T-cell (primary cell): ENCODE results near the gene LDLRAD4. TPM values are rescaled to one million over a fixed set of nuclear protein-coding genes. Genes with fewer than 3 reads are reported as not detected.

ENCODE experiments used
- ATAC-seq, 4 experiments: fragments of 200-7000 bp in 3 of 4; fragments of 150-1000 bp in 1 of 4; cut with Tn5 transposase; replicated peaks in 1 of 4; 1 replicate in 3 of 4; 2 replicates in 1 of 4; pipeline ENCODE4 v1.10.0; 2021; ENCODE audit warnings: moderate library complexity in 3 of 4, mild to moderate bottlenecking in 2 of 4, moderate number of reproducible peaks in 1 of 4
- CTCF ChIA-PET, 2 donors: fragments of 300-600 bp; sonication (Branson Sonifier 250); formaldehyde crosslinking; loops; one replicate each; lab custom pipeline; 2022; ENCODE audit warnings: antibody characterized with exemption in 2 of 2; lab: Charles Lee
- POLR2A ChIA-PET, 2 donors: fragments of 300-600 bp; sonication (Branson Sonifier 250); formaldehyde crosslinking; loops; one replicate each; lab custom pipeline; 2022; ENCODE audit warnings: antibody characterized with exemption in 2 of 2; lab: Charles Lee
- DNase-seq, 35 experiments: peaks; one replicate each; pipeline versions ENCODE4 v3.0.0 to v3.0.0-alpha.2; 2013 to 2023
- H3K27ac ChIP-seq: one replicate; pipeline ENCODE4 v1.5.1; 2013; ENCODE audit warnings: low read length
- H3K27me3 ChIP-seq, 2 experiments: replicated peaks in 1 of 2; 1 replicate in 1 of 2; 2 replicates in 1 of 2; pipeline versions ENCODE4 v1.6.1 to v1.7.0; 2013; ENCODE audit warnings: low read length in 1 of 2, mixed read lengths in 1 of 2; ENCODE audit not compliant: control insufficient read depth in 2 of 2, insufficient read depth in 2 of 2; ENCODE audit errors: extremely low read depth in 1 of 2
- H3K36me3 ChIP-seq, 2 donors: 1 replicate in 1 of 2; 2 replicates in 1 of 2; pipeline versions ENCODE4 v1.6.1 to v1.7.0; 2013; ENCODE audit warnings: low read length in 1 of 2; ENCODE audit not compliant: control insufficient read depth in 2 of 2, insufficient read depth in 1 of 2; ENCODE audit errors: extremely low read depth in 1 of 2
- H3K4me1 ChIP-seq, 2 experiments: 1 replicate in 1 of 2; 2 replicates in 1 of 2; pipeline versions ENCODE4 v1.6.1 to v1.7.0; 2013; ENCODE audit warnings: low read length in 2 of 2, mixed read lengths in 1 of 2; ENCODE audit not compliant: insufficient read depth in 2 of 2, control insufficient read depth in 1 of 2; ENCODE audit errors: extremely low read depth in 1 of 2
- H3K4me3 ChIP-seq, 2 donors: 1 replicate in 1 of 2; 2 replicates in 1 of 2; pipeline versions ENCODE4 v1.5.1 to v1.7.0; 2013; ENCODE audit warnings: mild to moderate bottlenecking in 2 of 2, low read length in 1 of 2, moderate library complexity in 1 of 2; ENCODE audit not compliant: control insufficient read depth in 1 of 2; ENCODE audit errors: extremely low read depth in 1 of 2
- H3K9me3 ChIP-seq: 2 replicates; pipeline ENCODE4 v1.7.0; 2013
- H3K27ac Mint-ChIP-seq, 2 donors: one replicate each; pipeline ENCODE4 v1.8.0; 2020 to 2021; ENCODE audit warnings: mild to moderate bottlenecking in 2 of 2, mixed read lengths in 2 of 2
- H3K27me3 Mint-ChIP-seq, 2 donors: one replicate each; pipeline ENCODE4 v1.8.0; 2021 to 2022; ENCODE audit warnings: mixed read lengths in 2 of 2
- H3K36me3 Mint-ChIP-seq: one replicate; pipeline ENCODE4 v1.8.0; 2021; ENCODE audit warnings: mixed read lengths
- H3K4me1 Mint-ChIP-seq, 3 donors: one replicate each; pipeline ENCODE4 v1.8.0; 2020 to 2022; ENCODE audit warnings: mixed read lengths in 3 of 3, mild to moderate bottlenecking in 1 of 3
- H3K4me3 Mint-ChIP-seq, 3 donors: one replicate each; pipeline ENCODE4 v1.8.0; 2020 to 2022; ENCODE audit warnings: mild to moderate bottlenecking in 3 of 3, mixed read lengths in 3 of 3, moderate library complexity in 3 of 3
- H3K9me3 Mint-ChIP-seq, 3 donors: one replicate each; pipeline ENCODE4 v1.8.0; 2020 to 2022; ENCODE audit warnings: mixed read lengths in 3 of 3
- WGBS: methylation state at CpG from one replicate; pipeline ENCODE4 v1.1.5; 2013; ENCODE audit warnings: missing lambda C conversion rate; ENCODE audit not compliant: insufficient coverage; 5-methylcytosine and 5-hydroxymethylcytosine counted together
- total RNA-seq, 35 experiments: library from RNA in 6 of 35; stranded (reverse) in 6 of 35; fragments of 120-200 nt in 1 of 35; gene quantifications; one replicate each; pipeline versions ENCODE4 v1.2.1 to v1.2.4 and lab custom pipeline; 2013 to 2026

LDLRAD4 gene
- total RNA-seq, 5 donors from 2014 or later (not counting 1 experiment from before 2014, with no cell fraction given): 57.6 to 80.8 (median 72.4) TPM

GRCh38 chr18:13534631-13535030, 316.1 kb downstream of the LDLRAD4 start:
- Histone ChIP-seq H3K9me3 (no peaks in the 10 kb centered on the region), H3K27me3 (no peaks in the 10 kb centered on the region), H3K4me1 (peaks cover 19 to 31% of the 10 kb centered on the region in 2 experiments), H3K4me3 (no peak overlapping the region), H3K27ac (no peak overlapping the region), H3K36me3 (no peaks in the 10 kb centered on the region)
- H3K36me3 Mint-ChIP-seq: no peaks in the 10 kb centered on the region
- H3K9me3 Mint-ChIP-seq: no peaks in the 10 kb centered on the region
- DNase-seq: no peak
- ATAC-seq: no peak
- H3K27ac Mint-ChIP-seq: peak overlapping the region in 1 of 2 donors; percentile 23
- H3K4me3 Mint-ChIP-seq: no peak overlapping the region
- 100% methylated on average over 2 of the region's 4 CpGs for WGBS
- CTCF ChIA-PET: no interaction called here
- H3K27me3 Mint-ChIP-seq: no peaks in the 10 kb centered on the region
- POLR2A ChIA-PET: no interaction called here
- peaks cover 60 to 76% (median 66%) of the 10 kb centered on the region in 3 donors for H3K4me1 Mint-ChIP-seq

GRCh38 chr18:13536578-13536977, 318.0 kb downstream of the LDLRAD4 start:
- no peak overlapping the region for H3K4me3 ChIP-seq
- H3K4me1 Mint-ChIP-seq: peaks cover 76 to 88% (median 80%) of the 10 kb centered on the region in 3 donors
- H3K27me3 Mint-ChIP-seq: no peaks in the 10 kb centered on the region
- DNase-seq (no peak), ATAC-seq (no peak)
- ChIA-PET POLR2A (interaction anchor here in 1 of 2 donors (0.6 kb wide), 1 partner anchor 378 kb away, joined by 8 read pairs; no protein-coding TSS in a partner anchor), CTCF (interaction anchor here in 1 of 2 donors (0.6 kb wide), 1 partner anchor 114 kb away, joined by 3 read pairs; no protein-coding TSS in a partner anchor)
- H3K4me1 ChIP-seq: peaks cover 33 to 46% of the 10 kb centered on the region in 2 experiments
- no peak overlapping the region for H3K27ac ChIP-seq
- peak overlapping the region in 1 of 2 donors; percentile 53 for H3K27ac Mint-ChIP-seq
- H3K9me3 ChIP-seq: no peaks in the 10 kb centered on the region
- H3K36me3 Mint-ChIP-seq: peaks cover 3% of the 10 kb centered on the region
- H3K4me3 Mint-ChIP-seq: no peak overlapping the region
- H3K36me3 ChIP-seq: no peaks in the 10 kb centered on the region
- H3K27me3 ChIP-seq: no peaks in the 10 kb centered on the region
- no peaks in the 10 kb centered on the region for H3K9me3 Mint-ChIP-seq

- 80% methylated on average over 1 of the region's 7 CpGs for WGBS
- H3K9me3 Mint-ChIP-seq: no peaks in the 10 kb centered on the region
- H3K4me1 ChIP-seq: peaks cover 33 to 46% of the 10 kb centered on the region in 2 experiments
- no peaks in the 10 kb centered on the region for H3K27me3 ChIP-seq
- no peak overlapping the region for H3K4me3 ChIP-seq
- no peak overlapping the region for H3K27ac Mint-ChIP-seq
- H3K9me3 ChIP-seq: no peaks in the 10 kb centered on the region
- no peak overlapping the region for H3K4me3 Mint-ChIP-seq
- no peak for DNase-seq
- H3K36me3 Mint-ChIP-seq: peaks cover 5% of the 10 kb centered on the region
- CTCF ChIA-PET: interaction anchor here in 1 of 2 donors (0.6 to 1.3 kb wide), 2 partner anchors 12 to 94 kb away, joined by 3 to 4 read pairs; no protein-coding TSS in a partner anchor
- no peaks in the 10 kb centered on the region for H3K27me3 Mint-ChIP-seq
- H3K36me3 ChIP-seq: peaks cover 0 to under 1% of the 10 kb centered on the region in 2 donors
- H3K27ac ChIP-seq: no peak overlapping the region
- H3K4me1 Mint-ChIP-seq: peaks cover 76 to 83% (median 80%) of the 10 kb centered on the region in 3 donors
- POLR2A ChIA-PET: interaction anchor here in 1 of 2 donors (0.6 kb wide), 1 partner anchor 262 kb away, joined by 3 read pairs; no protein-coding TSS in a partner anchor
- ATAC-seq: no peak
Observed at GRCh38 chr18:13537022-13537780, 318.6 kb downstream of the LDLRAD4 start.

- POLR2A ChIA-PET: interaction anchor here in 1 of 2 donors (0.5 to 0.6 kb wide), 2 partner anchors 73 to 75 kb away, joined by 3 read pairs; no protein-coding TSS in a partner anchor
- Histone ChIP-seq H3K4me3 (peak overlapping the region in 1 of 2 donors; percentile 38), H3K9me3 (no peaks in the 10 kb centered on the region), H3K27ac (peak overlapping the region; percentile 64), H3K4me1 (peaks cover 33 to 46% of the 10 kb centered on the region in 2 experiments), H3K36me3 (peaks cover 2 to 3% of the 10 kb centered on the region in 2 donors), H3K27me3 (no peaks in the 10 kb centered on the region)
- WGBS: 76% methylated on average over 2 of the region's 2 CpGs
- Mint-ChIP-seq H3K36me3 (peaks cover 11% of the 10 kb centered on the region), H3K9me3 (no peaks in the 10 kb centered on the region), H3K4me3 (peak overlapping the region; percentile 63 to 65 (median 64)), H3K27ac (peak overlapping the region; percentile 83 to 96), H3K4me1 (peaks cover 69 to 78% (median 70%) of the 10 kb centered on the region in 3 donors), H3K27me3 (no peaks in the 10 kb centered on the region)
- DNase-seq (no peak), ATAC-seq (peak in 2 of 4 experiments; percentile 2 to 9)
- CTCF ChIA-PET: interaction anchor here (0.7 to 1.3 kb wide), 5 partner anchors 11 to 322 kb away, joined by 3 to 4 read pairs (median 3); no protein-coding TSS in a partner anchor
Observed at GRCh38 chr18:13538630-13539029, 320.1 kb downstream of the LDLRAD4 start.

GRCh38 chr18:13539050-13539449, 320.5 kb downstream of the LDLRAD4 start:
- Mint-ChIP-seq H3K4me3 (peak overlapping the region; percentile 63 to 65 (median 64)), H3K36me3 (peaks cover 11% of the 10 kb centered on the region), H3K4me1 (peaks cover 65 to 73% (median 65%) of the 10 kb centered on the region in 3 donors), H3K9me3 (no peaks in the 10 kb centered on the region), H3K27ac (peak overlapping the region; percentile 83 to 96), H3K27me3 (no peaks in the 10 kb centered on the region)
- Histone ChIP-seq H3K9me3 (no peaks in the 10 kb centered on the region), H3K36me3 (peaks cover 3 to 4% of the 10 kb centered on the region in 2 donors), H3K27me3 (no peaks in the 10 kb centered on the region), H3K27ac (peak overlapping the region; percentile 64), H3K4me1 (peaks cover 30 to 44% of the 10 kb centered on the region in 2 experiments), H3K4me3 (peak overlapping the region in 1 of 2 donors; percentile 38)
- POLR2A ChIA-PET: interaction anchor here in 1 of 2 donors (0.5 to 0.6 kb wide), 2 partner anchors 73 to 75 kb away, joined by 3 read pairs; no protein-coding TSS in a partner anchor
- 57% methylated on average over 3 of the region's 6 CpGs for WGBS
- peak in 33 of 35 experiments; percentile 14 to 87 (median 65) for DNase-seq
- CTCF ChIA-PET: interaction anchor here (0.6 to 1.0 kb wide), 5 partner anchors 17 to 323 kb away, joined by 3 to 4 read pairs (median 3); no protein-coding TSS in a partner anchor
- ATAC-seq: peak; percentile 78 to 97 (median 87)

- H3K4me1 ChIP-seq: peaks cover 28 to 44% of the 10 kb centered on the region in 2 experiments
- H3K9me3 ChIP-seq: no peaks in the 10 kb centered on the region
- no peak for ATAC-seq
- Mint-ChIP-seq H3K9me3 (no peaks in the 10 kb centered on the region), H3K36me3 (peaks cover 16% of the 10 kb centered on the region), H3K4me3 (peak overlapping the region in 1 of 3 donors; percentile 64), H3K27ac (peak overlapping the region; percentile 36 to 96), H3K27me3 (no peaks in the 10 kb centered on the region), H3K4me1 (peaks cover 56 to 64% (median 58%) of the 10 kb centered on the region in 3 donors)
- no peak overlapping the region for H3K4me3 ChIP-seq
- peak overlapping the region; percentile 64 for H3K27ac ChIP-seq
- H3K27me3 ChIP-seq: no peaks in the 10 kb centered on the region
- 100% methylated on average over 3 of the region's 4 CpGs for WGBS
- ChIA-PET POLR2A (no interaction called here), CTCF (interaction anchor here (0.6 to 1.0 kb wide), 4 partner anchors 17 to 324 kb away, joined by 3 to 4 read pairs (median 3); no protein-coding TSS in a partner anchor)
- H3K36me3 ChIP-seq: peaks cover 3 to 4% of the 10 kb centered on the region in 2 donors
- no peak for DNase-seq
Observed at GRCh38 chr18:13539843-13540476, 321.4 kb downstream of the LDLRAD4 start.
